IPS-18a (cell line): Measurements from ENCODE around the gene ADCY10.
"Not testable (repeated sequence)": the region's sequence is repeated elsewhere in the genome, so short reads cannot be mapped to it uniquely, and the experiment has no call there.

Experiments used
- H3K27ac ChIP-seq: one replicate; pipeline ENCODE4 v1.5.1; 2013; ENCODE audit warnings: low read length
- H3K27me3 ChIP-seq: one replicate; pipeline ENCODE4 v1.6.1; 2013; ENCODE audit warnings: mild to moderate bottlenecking, low read length; ENCODE audit not compliant: control insufficient read depth, insufficient read depth
- H3K36me3 ChIP-seq: one replicate; pipeline ENCODE4 v1.6.1; 2013; ENCODE audit warnings: low read depth, low read length; ENCODE audit not compliant: control insufficient read depth
- H3K4me1 ChIP-seq: one replicate; pipeline ENCODE4 v1.6.1; 2013; ENCODE audit warnings: low read depth, low read length; ENCODE audit not compliant: control insufficient read depth
- H3K4me3 ChIP-seq: one replicate; pipeline ENCODE4 v1.5.1; 2013; ENCODE audit warnings: low read length
- H3K9ac ChIP-seq: one replicate; pipeline ENCODE4 v1.6.1; 2013; ENCODE audit warnings: mild to moderate bottlenecking, low read length, moderate library complexity
- H3K9me3 ChIP-seq: one replicate; pipeline ENCODE4 v1.6.1; 2013; ENCODE audit warnings: low read depth, low read length; ENCODE audit not compliant: control insufficient read depth

ADCY10 gene

DNA sequence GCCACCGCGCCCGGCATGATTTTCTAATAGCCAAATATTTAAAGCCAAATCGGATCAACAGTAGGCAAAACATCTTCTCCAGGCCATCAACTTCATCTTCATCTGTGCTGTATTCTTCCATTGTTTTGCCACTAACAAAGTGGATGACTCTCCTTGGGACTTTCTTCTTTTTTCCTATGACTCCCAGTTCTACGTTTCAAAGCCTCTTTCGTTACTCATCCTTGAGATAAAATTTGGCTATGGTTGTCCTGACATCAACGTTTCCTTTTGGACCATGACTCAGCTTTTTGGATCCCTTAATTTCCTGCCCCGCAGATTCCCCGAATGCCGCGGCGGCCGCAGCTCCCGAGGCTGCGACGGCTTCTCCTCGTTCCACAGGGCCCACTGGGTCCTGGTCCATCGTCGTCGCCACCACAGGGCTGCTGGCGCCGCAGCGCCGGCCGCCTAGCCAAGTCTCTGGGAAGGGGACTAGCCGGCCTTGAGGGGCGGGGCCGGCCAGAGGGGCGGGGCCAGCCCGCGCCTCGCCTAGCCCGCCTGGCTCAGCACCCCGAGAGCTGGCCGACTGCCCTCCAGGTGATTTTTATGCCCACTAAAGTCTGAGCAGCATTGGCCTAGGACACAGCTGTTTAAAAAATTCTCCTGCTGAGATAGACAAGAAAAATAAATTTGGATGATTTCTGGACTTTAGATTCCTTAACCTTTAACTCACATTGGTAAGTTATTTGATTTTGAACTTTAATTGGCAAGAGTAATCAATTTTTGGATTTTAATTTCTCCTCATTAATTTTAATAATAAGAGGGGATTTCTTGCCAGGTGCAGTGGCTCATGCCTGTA, 93.9 kb downstream of the ADCY10 start:
- Histone ChIP-seq H3K4me3 (peak overlapping the region; percentile 36), H3K4me1 (no peaks in the 10 kb centered on the region), H3K27me3 (no peaks in the 10 kb centered on the region), H3K36me3 (no peaks in the 10 kb centered on the region), H3K9ac (peak overlapping the region; percentile 25), H3K9me3 (no peaks in the 10 kb centered on the region), H3K27ac (no peak overlapping the region)

DNA sequence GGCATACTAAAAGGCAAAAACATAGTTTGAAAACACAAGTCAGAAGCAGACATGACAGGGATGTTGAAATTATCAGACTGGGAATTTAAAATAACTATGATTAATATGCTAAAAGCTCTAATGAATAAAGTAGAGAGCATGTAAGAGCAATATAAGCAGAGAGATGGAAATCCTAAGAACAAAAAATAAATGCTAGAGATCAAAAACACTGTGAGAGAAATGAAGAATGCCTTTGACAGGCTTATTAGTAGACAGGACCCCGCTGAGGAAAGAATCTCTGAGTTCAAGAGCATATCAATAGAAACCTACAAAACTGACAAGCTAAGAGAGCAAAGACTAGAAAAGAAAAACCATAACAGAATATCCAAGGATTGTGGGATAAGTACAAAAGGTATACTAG, 98.3 kb downstream of the ADCY10 start:
- Histone ChIP-seq H3K27me3 (no peaks in the 10 kb centered on the region), H3K4me1 (no peaks in the 10 kb centered on the region), H3K9me3 (no peaks in the 10 kb centered on the region), H3K9ac (no peak overlapping the region), H3K4me3 (no peak overlapping the region), H3K36me3 (no peaks in the 10 kb centered on the region), H3K27ac (no peak overlapping the region)

DNA sequence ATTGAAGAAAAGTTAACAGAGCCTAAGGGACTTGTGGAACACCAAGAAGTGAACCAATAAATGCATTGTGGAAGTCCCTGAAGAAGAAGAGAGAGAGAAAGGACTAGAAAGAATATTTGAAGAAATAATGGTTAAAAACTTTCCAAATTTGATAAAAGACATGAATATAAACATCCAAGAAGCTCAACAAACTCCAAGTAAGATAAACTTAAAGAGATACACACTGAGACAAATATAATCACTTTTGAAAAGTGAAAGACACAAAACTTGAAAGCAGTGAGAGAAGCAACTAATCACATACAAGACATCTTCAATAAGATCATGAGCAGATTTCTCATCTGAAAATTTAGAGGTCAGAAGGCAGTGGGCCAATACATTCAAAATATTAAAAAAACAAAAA, 101.0 kb downstream of the ADCY10 start:
- Histone ChIP-seq H3K9ac (no peak overlapping the region), H3K27me3 (no peaks in the 10 kb centered on the region), H3K4me3 (no peak overlapping the region), H3K27ac (no peak overlapping the region), H3K4me1 (no peaks in the 10 kb centered on the region), H3K36me3 (no peaks in the 10 kb centered on the region), H3K9me3 (no peaks in the 10 kb centered on the region)

DNA sequence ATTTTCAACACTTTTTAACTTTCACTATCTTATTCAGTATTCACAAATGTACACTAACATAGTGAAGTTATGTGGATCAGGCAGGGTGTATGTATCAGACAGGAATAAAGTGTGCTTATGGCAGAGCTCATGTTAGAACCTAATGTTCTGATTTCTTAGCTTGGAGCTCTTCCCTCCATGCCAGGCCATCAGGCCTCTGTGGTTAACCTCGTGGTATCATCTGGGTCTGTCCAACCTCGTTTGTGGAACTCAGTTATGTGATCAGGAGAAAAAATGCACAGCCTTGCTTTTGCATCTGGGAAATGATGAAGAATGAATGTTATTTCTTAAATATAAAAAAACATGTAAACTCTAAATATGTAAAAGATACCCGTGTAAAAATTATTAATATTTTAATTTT, 105.2 kb downstream of the ADCY10 start:
- H3K27me3 ChIP-seq = no peaks in the 10 kb centered on the region
- no peaks in the 10 kb centered on the region for H3K36me3 ChIP-seq
- H3K9ac ChIP-seq = no peak overlapping the region
- no peaks in the 10 kb centered on the region for H3K9me3 ChIP-seq
- H3K27ac ChIP-seq = no peak overlapping the region
- H3K4me3 ChIP-seq = no peak overlapping the region
- no peaks in the 10 kb centered on the region for H3K4me1 ChIP-seq

DNA sequence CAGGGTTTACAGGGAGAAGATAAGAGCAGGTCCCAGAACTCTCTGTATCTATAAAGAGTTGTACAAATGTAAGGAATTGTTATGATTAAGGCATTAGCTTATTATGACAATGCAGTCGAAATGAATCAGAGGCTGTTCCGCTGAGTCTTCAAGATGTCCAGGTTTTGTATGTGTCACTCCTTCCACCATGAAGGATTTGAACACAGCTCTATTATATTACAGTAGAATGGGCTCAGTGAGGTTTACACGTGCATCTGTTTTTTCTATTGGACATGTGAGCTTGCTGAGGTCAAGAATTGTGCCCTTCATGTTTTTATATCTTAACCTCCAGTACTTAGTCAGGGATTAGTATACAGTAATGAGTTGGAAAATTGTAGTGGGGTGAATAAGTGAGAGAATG, 105.8 kb downstream of the ADCY10 start:
- Histone ChIP-seq H3K27ac (no peak overlapping the region), H3K4me1 (no peaks in the 10 kb centered on the region), H3K9me3 (no peaks in the 10 kb centered on the region), H3K36me3 (no peaks in the 10 kb centered on the region), H3K4me3 (no peak overlapping the region), H3K27me3 (no peaks in the 10 kb centered on the region), H3K9ac (no peak overlapping the region)

DNA sequence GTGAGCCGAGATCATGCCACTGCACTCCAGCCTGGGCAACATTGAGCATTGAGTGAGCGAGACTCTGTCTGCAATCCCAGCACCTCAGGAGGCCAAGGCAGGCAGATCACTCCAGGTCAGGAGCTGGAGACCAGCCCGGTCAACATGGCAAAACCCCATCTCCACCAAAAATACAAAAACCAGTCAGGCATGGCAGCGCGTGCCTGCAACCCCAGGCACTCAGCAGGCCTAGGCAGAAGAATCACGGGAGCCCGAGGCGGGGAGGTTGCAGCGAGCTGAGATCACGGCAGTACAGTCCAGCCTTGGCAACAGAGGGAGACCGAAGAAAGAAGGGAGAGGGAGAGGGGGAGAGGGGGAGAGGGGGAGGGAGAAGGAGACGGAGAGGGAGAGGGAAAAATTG, 107.3 kb downstream of the ADCY10 start:
- not testable (repeated sequence) for H3K9me3 ChIP-seq, H3K27ac ChIP-seq, H3K9ac ChIP-seq, H3K36me3 ChIP-seq, H3K4me1 ChIP-seq, H3K4me3 ChIP-seq, H3K27me3 ChIP-seq

DNA sequence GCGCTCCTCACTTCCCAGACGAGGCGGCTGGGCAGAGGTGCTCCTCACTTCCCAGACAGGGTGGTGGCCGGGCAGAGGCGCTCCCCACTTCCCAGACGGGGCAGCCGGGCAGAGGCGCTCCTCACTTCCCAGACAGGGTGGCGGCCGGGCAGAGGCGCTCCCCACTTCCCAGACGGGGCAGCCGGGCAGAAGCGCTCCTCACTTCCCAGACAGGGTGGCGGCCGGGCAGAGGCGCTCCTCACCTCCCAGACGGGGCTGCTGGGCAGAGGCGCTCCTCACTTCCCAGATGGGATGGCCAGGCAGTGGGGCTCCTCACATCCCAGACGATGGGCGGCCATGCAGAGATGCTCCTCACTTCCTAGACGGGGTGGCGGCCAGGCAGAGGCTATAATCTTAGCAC, 107.7 kb downstream of the ADCY10 start:
- H3K27me3 ChIP-seq, H3K4me3 ChIP-seq, H3K4me1 ChIP-seq, H3K9me3 ChIP-seq, H3K36me3 ChIP-seq, H3K27ac ChIP-seq, H3K9ac ChIP-seq: not testable (repeated sequence)

DNA sequence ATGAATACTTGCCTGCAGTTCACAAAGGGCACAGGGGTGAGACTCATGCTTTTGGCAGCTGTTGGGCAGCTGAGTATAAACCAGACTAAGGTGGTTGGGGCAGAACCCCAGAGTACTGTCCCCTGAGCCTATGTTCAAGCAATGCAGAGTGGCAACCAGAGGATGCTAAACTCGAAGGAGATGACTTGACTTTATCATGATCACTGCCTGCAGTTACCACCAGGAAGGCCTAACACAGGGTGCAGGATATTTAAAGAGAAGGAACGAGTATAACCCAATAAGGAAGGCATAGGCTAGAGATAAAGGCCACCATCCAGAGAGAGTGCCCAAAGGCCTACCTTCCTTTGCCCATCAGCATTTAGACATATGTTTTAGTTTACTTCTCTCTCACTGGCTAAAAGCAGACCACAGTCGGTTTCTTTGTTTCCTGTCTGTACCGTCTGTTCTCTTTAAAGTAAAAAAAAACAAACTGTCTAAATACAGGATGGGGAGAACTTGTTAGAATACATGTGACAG, 108.8 kb downstream of the ADCY10 start:
- Histone ChIP-seq H3K9ac (no peak overlapping the region), H3K27ac (no peak overlapping the region), H3K4me3 (no peak overlapping the region), H3K36me3 (no peaks in the 10 kb centered on the region), H3K4me1 (no peaks in the 10 kb centered on the region), H3K27me3 (no peaks in the 10 kb centered on the region), H3K9me3 (no peaks in the 10 kb centered on the region)

DNA sequence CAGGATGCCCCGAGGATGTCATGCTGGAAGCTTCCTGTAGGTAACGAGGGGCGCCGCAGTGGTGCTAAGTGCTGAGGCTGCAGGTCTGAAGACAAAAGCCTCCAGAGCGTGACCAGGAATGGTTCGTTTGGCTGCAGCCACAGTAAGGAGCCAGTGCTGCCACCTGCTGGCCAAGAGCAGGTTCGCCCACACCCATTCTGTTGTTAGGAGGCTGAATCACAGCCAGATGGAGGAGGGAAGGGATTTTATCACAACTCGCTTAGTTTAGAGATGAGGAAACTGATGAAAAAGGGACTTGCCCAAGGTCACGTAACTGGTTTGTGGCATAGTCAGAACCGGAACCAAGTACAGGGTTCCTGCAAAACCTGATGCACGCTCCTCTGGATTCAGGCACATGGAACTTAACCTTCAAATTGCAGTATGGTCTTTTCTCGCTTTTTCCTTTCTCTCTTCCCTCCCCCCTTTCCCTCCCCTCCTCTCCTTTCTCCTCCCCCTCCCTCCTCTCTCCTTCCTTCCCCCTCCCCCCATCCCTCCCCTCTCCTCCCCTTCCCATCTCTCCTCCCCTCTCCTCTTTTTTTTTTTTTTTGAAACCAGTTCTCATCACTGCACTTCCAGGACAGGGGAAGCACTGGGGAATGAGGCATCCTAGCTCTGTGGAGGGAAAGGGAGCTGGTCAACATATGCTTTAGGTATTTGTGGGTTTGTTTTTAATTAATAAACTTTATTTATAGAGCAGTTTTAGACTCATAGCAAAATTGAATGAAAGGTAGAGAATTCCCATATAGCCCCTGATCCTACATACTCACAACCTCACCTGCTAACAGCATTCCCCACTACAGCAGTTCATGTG, 110.4 kb downstream of the ADCY10 start:
- Histone ChIP-seq H3K36me3 (no peaks in the 10 kb centered on the region), H3K27me3 (no peaks in the 10 kb centered on the region), H3K4me1 (no peaks in the 10 kb centered on the region), H3K4me3 (no peak overlapping the region), H3K9me3 (no peaks in the 10 kb centered on the region), H3K9ac (no peak overlapping the region), H3K27ac (no peak overlapping the region)

DNA sequence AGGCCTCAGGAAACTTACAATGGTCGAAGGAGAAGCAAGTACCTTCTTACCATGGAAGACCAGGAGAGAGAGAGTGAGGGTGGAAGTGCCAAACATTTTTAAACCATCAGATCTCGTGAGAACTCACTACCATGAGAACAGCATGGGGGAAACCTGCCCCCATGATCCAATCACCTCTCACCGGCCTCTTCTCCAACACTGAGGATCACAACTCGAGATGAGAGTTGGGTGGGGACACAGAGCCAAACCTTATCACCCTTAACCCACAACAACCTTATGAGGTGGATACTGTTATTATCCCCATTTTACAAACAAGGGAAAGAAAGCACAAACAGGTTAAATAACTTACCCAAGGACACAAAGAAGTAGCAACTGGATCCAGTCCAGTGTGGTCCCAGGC, 111.7 kb downstream of the ADCY10 start:
- H3K4me1 ChIP-seq = peaks cover 2% of the 10 kb centered on the region
- no peaks in the 10 kb centered on the region for H3K27me3 ChIP-seq
- H3K27ac ChIP-seq = no peak overlapping the region
- no peak overlapping the region for H3K9ac ChIP-seq
- no peaks in the 10 kb centered on the region for H3K9me3 ChIP-seq
- no peaks in the 10 kb centered on the region for H3K36me3 ChIP-seq
- no peak overlapping the region for H3K4me3 ChIP-seq

DNA sequence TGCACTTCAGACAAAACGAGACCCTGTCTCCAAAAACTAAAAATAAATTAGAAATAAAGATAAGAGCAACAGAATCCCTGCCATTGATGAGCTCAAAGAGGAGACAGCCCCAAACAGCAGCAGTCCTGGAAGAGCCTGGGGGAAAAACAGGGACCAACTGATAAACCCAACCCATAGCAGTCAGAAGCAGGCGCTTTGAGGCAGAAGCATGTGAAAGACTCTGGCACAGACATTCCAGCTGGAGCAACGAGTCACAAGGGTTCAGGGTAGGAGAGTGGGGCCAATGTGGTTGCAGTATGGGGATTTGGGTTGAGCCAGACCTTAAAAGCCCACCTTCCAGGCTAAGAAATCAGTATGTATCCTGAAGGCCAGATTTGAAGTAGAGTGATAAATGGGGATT, 113.7 kb downstream of the ADCY10 start:
- Histone ChIP-seq H3K4me3 (no peak overlapping the region), H3K4me1 (peaks cover 17% of the 10 kb centered on the region), H3K9me3 (no peaks in the 10 kb centered on the region), H3K27me3 (no peaks in the 10 kb centered on the region), H3K27ac (no peak overlapping the region), H3K36me3 (no peaks in the 10 kb centered on the region), H3K9ac (no peak overlapping the region)
